Measurements from ENCODE around the gene ARHGAP26. TPM values are rescaled to one million over a fixed set of nuclear protein-coding genes. Genes with fewer than 3 reads are reported as not detected.

The ARHGAP26 gene
- polyA plus RNA-seq, 4 donors: 7.6 to 31.7 (median 11.5) TPM

- WGBS, 3 donors: 93 to 97% (median 95%) methylated on average over 1 of the region's 1 CpG
- H3K27ac ChIP-seq (ENCODE audit: low read depth in 1 of 3, low read length in 2 of 3): no peak overlapping the region
These were observed 240.2 kb downstream of the ARHGAP26 start for GRCh38 chr5:143010351-143010750.

GRCh38 chr5:143011585-143011984 lies 241.4 kb downstream of the ARHGAP26 start:
- Histone ChIP-seq H3K4me3 (ENCODE audit: low read depth in 1 of 3, low read length in 3 of 3) (no peak overlapping the region), H3K36me3 (ENCODE audit: control insufficient read depth in 3 of 3, insufficient read depth in 2 of 3, low read depth in 1 of 3, low read length in 3 of 3) (peaks cover 0 to 11% (median 3%) of the 10 kb centered on the region in 3 donors), H3K9me3 (ENCODE audit: control insufficient read depth in 2 of 2, insufficient read depth in 1 of 2, low read depth in 1 of 2, low read length in 1 of 2) (no peaks in the 10 kb centered on the region), H3K27ac (ENCODE audit: low read depth in 1 of 3, low read length in 2 of 3) (no peak overlapping the region), H3K4me1 (ENCODE audit: control insufficient read depth in 3 of 3, insufficient read depth in 2 of 3, low read depth in 1 of 3, low read length in 2 of 3) (peaks cover 0 to 5% (median under 1%) of the 10 kb centered on the region in 3 donors), H3K27me3 (ENCODE audit: control insufficient read depth in 3 of 3, insufficient read depth in 3 of 3, low read length in 3 of 3) (no peaks in the 10 kb centered on the region)
- DNase-seq (no peak), FAIRE-seq (no peak)
- 58 to 85% (median 58%) methylated on average over 2 of the region's 2 CpGs for WGBS, 3 donors

More at GRCh38 chr5:143010351-143010750, 240.2 kb downstream of the ARHGAP26 start:
- Histone ChIP-seq H3K36me3 (ENCODE audit: control insufficient read depth in 3 of 3, insufficient read depth in 2 of 3, low read depth in 1 of 3, low read length in 3 of 3) (peaks cover 0 to 8% (median 3%) of the 10 kb centered on the region in 3 donors), H3K4me1 (ENCODE audit: control insufficient read depth in 3 of 3, insufficient read depth in 2 of 3, low read depth in 1 of 3, low read length in 2 of 3) (peaks cover 0 to 5% (median 0%) of the 10 kb centered on the region in 3 donors), H3K9me3 (ENCODE audit: control insufficient read depth in 2 of 2, insufficient read depth in 1 of 2, low read depth in 1 of 2, low read length in 1 of 2) (no peaks in the 10 kb centered on the region), H3K27me3 (ENCODE audit: control insufficient read depth in 3 of 3, insufficient read depth in 3 of 3, low read length in 3 of 3) (no peaks in the 10 kb centered on the region), H3K4me3 (ENCODE audit: low read depth in 1 of 3, low read length in 3 of 3) (no peak overlapping the region)
- DNase-seq: no peak
- FAIRE-seq: no peak

DNA sequence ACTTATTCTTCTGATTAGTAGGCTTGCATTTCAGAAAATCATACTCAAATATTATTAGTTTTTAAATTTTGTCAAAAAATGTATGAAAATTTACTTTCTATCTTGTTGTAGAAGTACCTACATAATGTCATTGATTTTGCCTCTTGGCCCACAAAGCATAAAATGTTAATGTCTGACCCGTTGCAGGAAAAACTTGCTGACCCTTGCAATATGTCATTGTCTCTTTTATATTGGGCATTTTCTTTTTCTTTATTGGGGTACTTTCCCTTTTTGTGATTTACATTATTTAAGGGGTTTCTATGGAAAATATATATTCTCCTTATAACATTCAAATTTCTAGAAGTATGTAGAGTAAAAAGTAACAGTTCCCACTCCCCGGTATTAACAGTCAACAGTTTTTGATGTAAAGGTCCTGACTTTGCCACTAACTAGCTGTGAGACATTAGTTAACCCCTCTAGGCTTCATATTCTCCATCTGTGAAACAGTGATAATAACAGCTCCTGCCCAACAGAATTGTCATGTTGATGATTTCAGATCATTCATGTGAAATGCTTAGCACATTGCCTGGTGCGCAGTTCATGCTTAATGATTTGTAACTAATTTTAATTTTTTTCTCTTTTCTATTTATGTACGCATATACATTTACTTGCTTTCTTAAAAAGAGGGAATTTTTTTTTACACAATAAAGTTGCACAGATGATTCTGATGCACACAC lies 243.2 kb downstream of the ARHGAP26 start:
- H3K27me3 ChIP-seq (ENCODE audit: control insufficient read depth in 3 of 3, insufficient read depth in 3 of 3, low read length in 3 of 3): no peaks in the 10 kb centered on the region
- H3K4me3 ChIP-seq (ENCODE audit: low read depth in 1 of 3, low read length in 3 of 3): no peak overlapping the region
- peaks cover 0 to 3% (median 3%) of the 10 kb centered on the region in 3 donors for H3K4me1 ChIP-seq (ENCODE audit: control insufficient read depth in 3 of 3, insufficient read depth in 2 of 3, low read depth in 1 of 3, low read length in 2 of 3)
- no peaks in the 10 kb centered on the region for H3K9me3 ChIP-seq (ENCODE audit: control insufficient read depth in 2 of 2, insufficient read depth in 1 of 2, low read depth in 1 of 2, low read length in 1 of 2)
- FAIRE-seq: no peak
- WGBS, 3 donors: 90 to 99% (median 92%) methylated on average over 4 of the region's 4 CpGs
- no peak overlapping the region for H3K27ac ChIP-seq (ENCODE audit: low read depth in 1 of 3, low read length in 2 of 3)
- peaks cover 0 to 11% (median 3%) of the 10 kb centered on the region in 3 donors for H3K36me3 ChIP-seq (ENCODE audit: control insufficient read depth in 3 of 3, insufficient read depth in 2 of 3, low read depth in 1 of 3, low read length in 3 of 3)
- no peak for DNase-seq

GRCh38 chr5:143014017-143014651 lies 244.0 kb downstream of the ARHGAP26 start:
- 87 to 93% (median 90%) methylated on average over 12 of the region's 12 CpGs for WGBS, 3 donors
- DNase-seq (no peak), FAIRE-seq (no peak)
- Histone ChIP-seq H3K27ac (ENCODE audit: low read depth in 1 of 3, low read length in 2 of 3) (no peak overlapping the region), H3K36me3 (ENCODE audit: control insufficient read depth in 3 of 3, insufficient read depth in 2 of 3, low read depth in 1 of 3, low read length in 3 of 3) (peaks cover 0 to 11% (median 3%) of the 10 kb centered on the region in 3 donors), H3K4me1 (ENCODE audit: control insufficient read depth in 3 of 3, insufficient read depth in 2 of 3, low read depth in 1 of 3, low read length in 2 of 3) (peaks cover 0 to 3% (median 0%) of the 10 kb centered on the region in 3 donors), H3K27me3 (ENCODE audit: control insufficient read depth in 3 of 3, insufficient read depth in 3 of 3, low read length in 3 of 3) (no peaks in the 10 kb centered on the region), H3K9me3 (ENCODE audit: control insufficient read depth in 2 of 2, insufficient read depth in 1 of 2, low read depth in 1 of 2, low read length in 1 of 2) (no peaks in the 10 kb centered on the region), H3K4me3 (ENCODE audit: low read depth in 1 of 3, low read length in 3 of 3) (no peak overlapping the region)

DNA sequence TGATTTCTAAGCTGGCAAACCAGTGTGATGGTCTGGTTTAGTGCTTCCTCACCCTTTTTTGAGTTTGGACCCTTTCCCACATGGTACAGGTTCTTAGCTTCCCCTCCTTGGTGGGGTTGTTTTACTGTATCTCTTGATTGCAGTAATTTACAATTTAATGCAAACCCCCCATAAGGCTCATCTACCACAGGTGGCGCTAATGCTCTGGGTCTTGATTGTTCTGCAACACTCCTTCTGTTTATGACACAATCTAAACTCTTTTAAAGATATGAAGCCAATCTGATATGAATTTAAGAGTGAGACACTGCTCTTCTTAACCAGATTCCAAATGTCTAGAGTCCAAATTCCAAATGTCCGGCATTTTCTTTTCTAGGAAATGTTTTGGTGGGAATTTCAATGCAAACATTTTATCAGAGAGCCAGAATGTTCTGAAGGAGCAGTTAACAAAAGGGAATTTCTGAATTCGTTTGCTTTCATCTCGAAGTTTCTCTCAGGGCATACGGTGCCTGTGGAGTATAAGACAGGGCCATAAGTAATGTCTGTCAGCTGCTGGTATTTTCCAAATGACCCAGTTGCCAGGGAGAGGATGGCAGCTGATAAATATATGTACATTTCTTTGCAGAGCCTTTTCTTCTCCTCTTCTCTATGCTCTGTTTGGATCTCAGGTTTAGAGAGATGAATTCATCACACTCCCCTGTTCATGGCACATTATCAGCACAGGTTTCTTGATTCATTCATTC lies 246.8 kb downstream of the ARHGAP26 start:
- Histone ChIP-seq H3K4me3 (ENCODE audit: low read depth in 1 of 3, low read length in 3 of 3) (no peak overlapping the region), H3K9me3 (ENCODE audit: control insufficient read depth in 2 of 2, insufficient read depth in 1 of 2, low read depth in 1 of 2, low read length in 1 of 2) (no peaks in the 10 kb centered on the region), H3K27ac (ENCODE audit: low read depth in 1 of 3, low read length in 2 of 3) (no peak overlapping the region), H3K27me3 (ENCODE audit: control insufficient read depth in 3 of 3, insufficient read depth in 3 of 3, low read length in 3 of 3) (no peaks in the 10 kb centered on the region), H3K4me1 (ENCODE audit: control insufficient read depth in 3 of 3, insufficient read depth in 2 of 3, low read depth in 1 of 3, low read length in 2 of 3) (peaks cover 0 to 3% (median 0%) of the 10 kb centered on the region in 3 donors), H3K36me3 (ENCODE audit: control insufficient read depth in 3 of 3, insufficient read depth in 2 of 3, low read depth in 1 of 3, low read length in 3 of 3) (peaks cover 0 to 12% (median 0%) of the 10 kb centered on the region in 3 donors)
- FAIRE-seq (no peak), DNase-seq (peak; percentile 27 to 30)
- 70 to 75% (median 71%) methylated on average over 5 of the region's 5 CpGs for WGBS, 3 donors

DNA sequence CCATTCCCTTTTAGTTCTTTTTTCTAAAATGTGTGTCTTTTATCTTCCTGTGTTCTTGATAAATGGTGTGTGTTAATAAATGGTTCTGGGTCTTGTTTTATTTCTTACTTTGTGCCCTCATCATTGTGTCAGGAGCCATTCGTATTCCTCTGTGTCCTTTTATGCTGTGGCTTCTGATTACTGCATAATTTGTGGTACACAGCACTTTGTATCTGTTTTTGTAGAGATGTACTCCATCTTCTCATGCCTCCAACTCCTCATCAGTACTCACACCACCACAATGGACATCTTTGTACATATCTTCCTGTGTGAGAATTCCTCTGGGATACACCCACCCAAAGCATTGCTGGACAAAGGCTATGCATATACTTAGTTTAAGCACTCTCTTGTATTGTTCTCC lies 247.4 kb downstream of the ARHGAP26 start:
- no peaks in the 10 kb centered on the region for H3K27me3 ChIP-seq (ENCODE audit: control insufficient read depth in 3 of 3, insufficient read depth in 3 of 3, low read length in 3 of 3)
- no peak for FAIRE-seq
- 93 to 97% (median 93%) methylated on average over 1 of the region's 1 CpG for WGBS, 3 donors

GRCh38 chr5:143017992-143018391 lies 247.8 kb downstream of the ARHGAP26 start:
- Histone ChIP-seq H3K36me3 (ENCODE audit: control insufficient read depth in 3 of 3, insufficient read depth in 2 of 3, low read depth in 1 of 3, low read length in 3 of 3) (peaks cover 0 to 12% (median 2%) of the 10 kb centered on the region in 3 donors), H3K4me3 (ENCODE audit: low read depth in 1 of 3, low read length in 3 of 3) (no peak overlapping the region), H3K27ac (ENCODE audit: low read depth in 1 of 3, low read length in 2 of 3) (no peak overlapping the region), H3K4me1 (ENCODE audit: control insufficient read depth in 3 of 3, insufficient read depth in 2 of 3, low read depth in 1 of 3, low read length in 2 of 3) (peaks cover 0 to 3% (median 0%) of the 10 kb centered on the region in 3 donors), H3K27me3 (ENCODE audit: control insufficient read depth in 3 of 3, insufficient read depth in 3 of 3, low read length in 3 of 3) (no peaks in the 10 kb centered on the region), H3K9me3 (ENCODE audit: control insufficient read depth in 2 of 2, insufficient read depth in 1 of 2, low read depth in 1 of 2, low read length in 1 of 2) (no peaks in the 10 kb centered on the region)
- WGBS, 3 donors: 96 to 100% (median 97%) methylated on average over 1 of the region's 1 CpG
- no peak for DNase-seq
- no peak for FAIRE-seq

More for the DNA sequence above, 247.4 kb downstream of the ARHGAP26 start:
- Histone ChIP-seq H3K9me3 (ENCODE audit: control insufficient read depth in 2 of 2, insufficient read depth in 1 of 2, low read depth in 1 of 2, low read length in 1 of 2) (no peaks in the 10 kb centered on the region), H3K4me3 (ENCODE audit: low read depth in 1 of 3, low read length in 3 of 3) (no peak overlapping the region), H3K36me3 (ENCODE audit: control insufficient read depth in 3 of 3, insufficient read depth in 2 of 3, low read depth in 1 of 3, low read length in 3 of 3) (peaks cover 0 to 12% (median 2%) of the 10 kb centered on the region in 3 donors), H3K4me1 (ENCODE audit: control insufficient read depth in 3 of 3, insufficient read depth in 2 of 3, low read depth in 1 of 3, low read length in 2 of 3) (peaks cover 0 to 3% (median 0%) of the 10 kb centered on the region in 3 donors), H3K27ac (ENCODE audit: low read depth in 1 of 3, low read length in 2 of 3) (no peak overlapping the region)
- DNase-seq: no peak

GRCh38 chr5:143019157-143019556 lies 249.0 kb downstream of the ARHGAP26 start:
- DNase-seq (no peak), FAIRE-seq (no peak)
- WGBS, 3 donors: 78 to 94% (median 91%) methylated on average over 4 of the region's 4 CpGs
- no peak overlapping the region for H3K27ac ChIP-seq (ENCODE audit: low read depth in 1 of 3, low read length in 2 of 3)
- H3K36me3 ChIP-seq (ENCODE audit: control insufficient read depth in 3 of 3, insufficient read depth in 2 of 3, low read depth in 1 of 3, low read length in 3 of 3): peaks cover 0 to 14% (median 2%) of the 10 kb centered on the region in 3 donors
- no peaks in the 10 kb centered on the region for H3K9me3 ChIP-seq (ENCODE audit: control insufficient read depth in 2 of 2, insufficient read depth in 1 of 2, low read depth in 1 of 2, low read length in 1 of 2)
- peaks cover 0 to 3% (median 0%) of the 10 kb centered on the region in 3 donors for H3K4me1 ChIP-seq (ENCODE audit: control insufficient read depth in 3 of 3, insufficient read depth in 2 of 3, low read depth in 1 of 3, low read length in 2 of 3)
- H3K27me3 ChIP-seq (ENCODE audit: control insufficient read depth in 3 of 3, insufficient read depth in 3 of 3, low read length in 3 of 3): no peaks in the 10 kb centered on the region
- no peak overlapping the region for H3K4me3 ChIP-seq (ENCODE audit: low read depth in 1 of 3, low read length in 3 of 3)
